Measurements from ENCODE around the gene PIM2. TPM values are rescaled to one million over a fixed set of nuclear protein-coding genes. Genes with fewer than 3 reads are reported as not detected.
A peak's percentile ranks its signal among the peaks of the same experiment; 100 is the strongest.

The PIM2 gene
- total RNA-seq, 4 donors from 2014 or later, result 2.3 to 3.5 (median 2.4) TPM

GRCh38 chrX:48911412-48912182 lies 7.2 kb downstream of the PIM2 start, which contains the start of gene SLC35A2:
Gene SLC35A2 (minus strand): TSS chrX:48911646. CDS start chrX:48911636, 10 bp downstream.
- in situ Hi-C loops (cut with MboI; ENCODE audit: low sequenced_read_pairs in 4 of 4) (no loop called here), intact Hi-C loops (cut with DNase I; ENCODE audit: low total_unique reads) (no loop called here)
- Histone ChIP-seq H3K36me3 (no peaks in the 10 kb centered on the region), H3K27ac (peak within 1 kb of the TSS; percentile 73 to 86 (median 83)), H3K27me3 (no peaks in the 10 kb centered on the region), H3K4me1 (peaks cover 7 to 8% of the 10 kb centered on the region in 2 donors), H3K4me3 (peak within 1 kb of the TSS; percentile 72 to 87 (median 76)), H3K9me3 (no peaks in the 10 kb centered on the region)
- peak; percentile 66 to 71 for TF ChIP-seq POLR2A (IDR thresholded peaks at IDR 0.05)
- TF ChIP-seq CTCF (IDR thresholded peaks at IDR 0.05 in 4 of 5, conservative IDR thresholded peaks at IDR 0.05 in 1 of 5), result no peak
- ATAC-seq (peak; percentile 91 to 92), DNase-seq (peak; percentile 43 to 66)

- no peaks in the 10 kb centered on the region for H3K9me3 ChIP-seq
- peak overlapping the region; percentile 72 to 87 (median 76) for H3K4me3 ChIP-seq
- DNase-seq (no peak), ATAC-seq (no peak)
- no peaks in the 10 kb centered on the region for H3K27me3 ChIP-seq
- TF ChIP-seq POLR2A (IDR thresholded peaks at IDR 0.05), result no peak
- no peak for TF ChIP-seq CTCF (IDR thresholded peaks at IDR 0.05 in 4 of 5, conservative IDR thresholded peaks at IDR 0.05 in 1 of 5)
- H3K27ac ChIP-seq, result peak overlapping the region; percentile 73 to 86 (median 83)
- in situ Hi-C loops (cut with MboI; ENCODE audit: low sequenced_read_pairs in 4 of 4), result no loop called here
- intact Hi-C loops (cut with DNase I; ENCODE audit: low total_unique reads), result no loop called here
- no peaks in the 10 kb centered on the region for H3K36me3 ChIP-seq
- peaks cover 7 to 8% of the 10 kb centered on the region in 2 donors for H3K4me1 ChIP-seq
Measured at GRCh38 chrX:48910926-48911411, 7.9 kb downstream of the PIM2 start.

- H3K27me3 ChIP-seq, result no peaks in the 10 kb centered on the region
- H3K36me3 ChIP-seq, result no peaks in the 10 kb centered on the region
- TF ChIP-seq CTCF (IDR thresholded peaks at IDR 0.05 in 4 of 5, conservative IDR thresholded peaks at IDR 0.05 in 1 of 5) (no peak), POLR2A (IDR thresholded peaks at IDR 0.05) (no peak)
- H3K9me3 ChIP-seq, result no peaks in the 10 kb centered on the region
- no peak for ATAC-seq
- no peak overlapping the region for H3K4me3 ChIP-seq
- in situ Hi-C loops (cut with MboI; ENCODE audit: low sequenced_read_pairs in 4 of 4) (no loop called here), intact Hi-C loops (cut with DNase I; ENCODE audit: low total_unique reads) (no loop called here)
- peaks cover 7 to 8% of the 10 kb centered on the region in 2 donors for H3K4me1 ChIP-seq
- H3K27ac ChIP-seq, result no peak overlapping the region
- DNase-seq, result no peak
Measured at GRCh38 chrX:48909703-48910294, 9.0 kb downstream of the PIM2 start.

GRCh38 chrX:48908600-48908999 lies 10.2 kb downstream of the PIM2 start:
- H3K4me1 ChIP-seq, result peaks cover 7 to 8% of the 10 kb centered on the region in 2 donors
- in situ Hi-C loops (cut with MboI; ENCODE audit: low sequenced_read_pairs in 4 of 4), result no loop called here
- peaks cover 0 to 1% of the 10 kb centered on the region in 2 donors for H3K36me3 ChIP-seq
- H3K4me3 ChIP-seq, result no peak overlapping the region
- TF ChIP-seq CTCF (IDR thresholded peaks at IDR 0.05 in 4 of 5, conservative IDR thresholded peaks at IDR 0.05 in 1 of 5) (no peak), POLR2A (IDR thresholded peaks at IDR 0.05) (no peak)
- DNase-seq (no peak), ATAC-seq (no peak)
- H3K9me3 ChIP-seq, result no peaks in the 10 kb centered on the region
- H3K27me3 ChIP-seq, result no peaks in the 10 kb centered on the region
- no peak overlapping the region for H3K27ac ChIP-seq
- intact Hi-C loops (cut with DNase I; ENCODE audit: low total_unique reads), result no loop called here
